ENCODE data around the gene ATL3. TPM values are rescaled to one million over a fixed set of nuclear protein-coding genes. Genes with fewer than 3 reads are reported as not detected.

Gene ATL3
- total and polyA plus RNA-seq, 2 experiments from 2014 or later, result 8.7 to 36.2 TPM

DNA sequence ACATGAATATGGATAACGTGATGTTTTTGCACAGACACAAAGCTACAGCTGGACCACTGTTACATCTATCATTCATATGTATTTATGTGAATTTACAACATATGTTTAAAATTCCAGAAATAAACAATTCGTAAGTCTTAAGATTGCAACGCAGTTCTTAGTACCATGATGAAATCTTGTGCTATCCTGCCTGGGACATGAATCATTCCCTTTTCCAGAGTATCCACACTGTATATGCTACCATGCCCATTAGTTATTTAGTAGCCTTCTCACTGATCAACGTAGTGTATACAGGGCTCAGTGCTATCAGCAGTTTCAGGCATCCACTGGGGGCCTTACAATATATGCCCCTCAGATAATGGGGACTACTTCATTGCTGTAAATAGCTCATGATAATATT is 4.3 kb downstream of the ATL3 start:
- TF ChIP-seq EZH2 (IDR thresholded peaks at IDR 0.05; ENCODE audit: borderline replicate concordance) (no peak), EZH2phosphoT487 (IDR thresholded peaks at IDR 0.05; ENCODE audit: low read depth, severe bottlenecking, unreplicated experiment) (no peak)
- TF ChIP-seq, protein P1, sequence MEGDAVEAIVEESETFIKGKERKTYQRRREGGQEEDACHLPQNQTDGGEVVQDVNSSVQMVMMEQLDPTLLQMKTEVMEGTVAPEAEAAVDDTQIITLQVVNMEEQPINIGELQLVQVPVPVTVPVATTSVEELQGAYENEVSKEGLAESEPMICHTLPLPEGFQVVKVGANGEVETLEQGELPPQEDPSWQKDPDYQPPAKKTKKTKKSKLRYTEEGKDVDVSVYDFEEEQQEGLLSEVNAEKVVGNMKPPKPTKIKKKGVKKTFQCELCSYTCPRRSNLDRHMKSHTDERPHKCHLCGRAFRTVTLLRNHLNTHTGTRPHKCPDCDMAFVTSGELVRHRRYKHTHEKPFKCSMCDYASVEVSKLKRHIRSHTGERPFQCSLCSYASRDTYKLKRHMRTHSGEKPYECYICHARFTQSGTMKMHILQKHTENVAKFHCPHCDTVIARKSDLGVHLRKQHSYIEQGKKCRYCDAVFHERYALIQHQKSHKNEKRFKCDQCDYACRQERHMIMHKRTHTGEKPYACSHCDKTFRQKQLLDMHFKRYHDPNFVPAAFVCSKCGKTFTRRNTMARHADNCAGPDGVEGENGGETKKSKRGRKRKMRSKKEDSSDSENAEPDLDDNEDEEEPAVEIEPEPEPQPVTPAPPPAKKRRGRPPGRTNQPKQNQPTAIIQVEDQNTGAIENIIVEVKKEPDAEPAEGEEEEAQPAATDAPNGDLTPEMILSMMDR (IDR thresholded peaks at IDR 0.05; ENCODE audit: poor library complexity), result no peak
- H3K36me3 ChIP-seq (replicated peaks; ENCODE audit: insufficient read depth, low read depth), result no peaks in the 10 kb centered on the region
- 83% methylated on average over 4 of the region's 4 CpGs for WGBS (ENCODE audit: low lambda C conversion rate, missing lambda C conversion rate)
- peaks cover 5% of the 10 kb centered on the region for H4K20me1 ChIP-seq (ENCODE audit: insufficient read depth, poor library complexity, severe bottlenecking)
- H3K9me3 ChIP-seq (ENCODE audit: low read depth), result no peaks in the 10 kb centered on the region
- H3K79me2 ChIP-seq, result peaks cover 84% of the 10 kb centered on the region
- DNase-seq (ENCODE audit: low spot score), result no peak
- no peak overlapping the region for H2AFZ ChIP-seq
- H3K4me2 ChIP-seq, result no peak overlapping the region
- no peak overlapping the region for H3K27ac ChIP-seq
- no peaks in the 10 kb centered on the region for H3K27me3 ChIP-seq
- H3K9me2 ChIP-seq (replicated peaks; ENCODE audit: insufficient read depth), result no peaks in the 10 kb centered on the region
- no peak overlapping the region for H3K4me3 ChIP-seq
- no peaks in the 10 kb centered on the region for H3K4me1 ChIP-seq (ENCODE audit: insufficient read depth)

DNA sequence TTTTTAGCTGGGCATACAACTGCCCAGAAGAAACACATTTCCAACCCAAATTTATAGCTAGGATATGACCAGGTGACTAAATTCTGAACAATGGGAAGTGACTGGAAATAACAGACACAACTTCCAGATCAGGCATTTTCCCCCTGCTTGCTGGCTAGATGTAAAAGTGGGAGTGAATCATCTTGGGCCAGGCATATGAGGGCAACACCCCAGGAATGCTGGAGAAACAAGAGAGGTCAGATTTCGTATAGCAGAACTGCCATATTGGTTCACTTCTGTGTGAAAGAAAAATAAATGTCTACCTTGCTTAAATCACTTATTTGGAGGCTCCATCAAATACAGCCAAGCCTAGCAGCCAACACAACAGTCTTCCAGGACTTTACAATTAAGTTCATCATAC is 7.4 kb downstream of the ATL3 start:
- Histone ChIP-seq H3K36me3 (replicated peaks; ENCODE audit: insufficient read depth, low read depth) (no peaks in the 10 kb centered on the region), H2AFZ (no peak overlapping the region), H3K4me2 (no peak overlapping the region), H3K27me3 (no peaks in the 10 kb centered on the region), H3K27ac (no peak overlapping the region), H3K9me3 (ENCODE audit: low read depth) (no peaks in the 10 kb centered on the region), H4K20me1 (ENCODE audit: insufficient read depth, poor library complexity, severe bottlenecking) (peaks cover 15% of the 10 kb centered on the region), H3K4me3 (no peak overlapping the region), H3K9me2 (replicated peaks; ENCODE audit: insufficient read depth) (no peaks in the 10 kb centered on the region), H3K79me2 (peaks cover 95% of the 10 kb centered on the region), H3K4me1 (ENCODE audit: insufficient read depth) (no peaks in the 10 kb centered on the region)
- WGBS (ENCODE audit: low lambda C conversion rate, missing lambda C conversion rate), result 0% methylated on average over 1 of the region's 1 CpG
- no peak for DNase-seq (ENCODE audit: low spot score)
- TF ChIP-seq, protein P1 (IDR thresholded peaks at IDR 0.05; ENCODE audit: poor library complexity), result no peak
- TF ChIP-seq EZH2phosphoT487 (IDR thresholded peaks at IDR 0.05; ENCODE audit: low read depth, severe bottlenecking, unreplicated experiment) (no peak), EZH2 (IDR thresholded peaks at IDR 0.05; ENCODE audit: borderline replicate concordance) (no peak)

DNA sequence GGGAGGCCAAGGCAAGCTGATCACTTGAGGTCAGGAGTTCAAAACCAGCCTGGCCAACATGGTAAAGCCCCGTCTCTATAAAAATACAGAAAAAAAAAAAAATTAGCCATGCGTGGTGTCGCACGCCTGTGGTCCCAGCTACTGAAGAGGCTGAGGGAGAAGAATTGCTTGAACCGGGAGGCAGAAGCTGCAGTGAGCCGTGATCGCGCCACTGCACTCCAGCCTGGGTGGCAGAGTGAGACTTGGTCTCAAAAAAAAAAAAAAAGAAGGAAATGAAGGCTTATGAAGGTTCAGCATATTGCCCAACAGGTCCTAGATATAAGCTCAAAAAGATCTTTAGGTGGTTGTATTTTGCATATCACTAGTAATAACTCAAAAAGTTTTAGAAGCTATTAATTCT is 10.2 kb downstream of the ATL3 start:
- WGBS (ENCODE audit: low lambda C conversion rate, missing lambda C conversion rate), result 95% methylated on average over 8 of the region's 8 CpGs
- Histone ChIP-seq H3K79me2 (peaks cover 67% of the 10 kb centered on the region), H3K27ac (no peak overlapping the region), H3K36me3 (replicated peaks; ENCODE audit: insufficient read depth, low read depth) (no peaks in the 10 kb centered on the region), H3K4me3 (no peak overlapping the region), H3K9me2 (replicated peaks; ENCODE audit: insufficient read depth) (no peaks in the 10 kb centered on the region), H4K20me1 (ENCODE audit: insufficient read depth, poor library complexity, severe bottlenecking) (peaks cover 16% of the 10 kb centered on the region), H3K9me3 (ENCODE audit: low read depth) (no peaks in the 10 kb centered on the region), H3K4me2 (no peak overlapping the region), H3K4me1 (ENCODE audit: insufficient read depth) (no peaks in the 10 kb centered on the region), H2AFZ (no peak overlapping the region), H3K27me3 (no peaks in the 10 kb centered on the region)
- DNase-seq (ENCODE audit: low spot score), result no peak
- no peak for TF ChIP-seq EZH2 (IDR thresholded peaks at IDR 0.05; ENCODE audit: borderline replicate concordance)
- no peak for TF ChIP-seq EZH2phosphoT487 (IDR thresholded peaks at IDR 0.05; ENCODE audit: low read depth, severe bottlenecking, unreplicated experiment)
- TF ChIP-seq, protein P1 (IDR thresholded peaks at IDR 0.05; ENCODE audit: poor library complexity), result no peak

DNA sequence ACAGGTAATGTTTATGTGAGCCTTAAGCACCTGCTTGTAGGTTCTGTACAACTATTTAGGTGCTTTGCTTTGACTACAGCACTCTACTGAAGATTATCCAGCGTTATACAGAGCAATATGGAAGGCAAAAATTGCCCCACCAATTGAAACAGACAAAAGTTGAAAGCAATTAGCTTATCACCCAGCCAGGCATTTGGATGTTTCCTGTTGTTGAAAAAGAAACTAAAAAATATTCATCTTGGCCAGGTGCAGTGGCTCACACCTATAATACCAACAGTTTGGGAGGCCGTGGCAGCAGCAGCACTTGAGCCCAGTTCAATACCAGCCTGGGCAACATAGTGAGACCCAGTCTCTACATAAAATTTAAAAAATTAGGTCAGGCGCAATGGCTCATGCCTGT is 18.5 kb downstream of the ATL3 start:
- Histone ChIP-seq H2AFZ (no peak overlapping the region), H3K27me3 (no peaks in the 10 kb centered on the region), H3K4me2 (no peak overlapping the region), H3K36me3 (replicated peaks; ENCODE audit: insufficient read depth, low read depth) (no peaks in the 10 kb centered on the region), H3K4me3 (no peak overlapping the region), H3K4me1 (ENCODE audit: insufficient read depth) (no peaks in the 10 kb centered on the region), H3K27ac (no peak overlapping the region), H4K20me1 (ENCODE audit: insufficient read depth, poor library complexity, severe bottlenecking) (no peaks in the 10 kb centered on the region), H3K9me3 (ENCODE audit: low read depth) (no peaks in the 10 kb centered on the region), H3K79me2 (no peaks in the 10 kb centered on the region), H3K9me2 (replicated peaks; ENCODE audit: insufficient read depth) (no peaks in the 10 kb centered on the region)
- DNase-seq (ENCODE audit: low spot score), result no peak
- 96% methylated on average over 3 of the region's 3 CpGs for WGBS (ENCODE audit: low lambda C conversion rate, missing lambda C conversion rate)
- TF ChIP-seq EZH2phosphoT487 (IDR thresholded peaks at IDR 0.05; ENCODE audit: low read depth, severe bottlenecking, unreplicated experiment) (no peak), EZH2 (IDR thresholded peaks at IDR 0.05; ENCODE audit: borderline replicate concordance) (no peak)
- TF ChIP-seq, protein P1 (IDR thresholded peaks at IDR 0.05; ENCODE audit: poor library complexity), result no peak

Data from hepatocyte (in vitro differentiated cells).